ENCODE results near the gene SLC41A1. TPM values are rescaled to one million over a fixed set of nuclear protein-coding genes. Genes with fewer than 3 reads are reported as not detected.

The SLC41A1 gene
- total RNA-seq, 4 donors from 2014 or later, result 15.7 to 20.9 (median 18.6) TPM

- TF ChIP-seq, protein P1, sequence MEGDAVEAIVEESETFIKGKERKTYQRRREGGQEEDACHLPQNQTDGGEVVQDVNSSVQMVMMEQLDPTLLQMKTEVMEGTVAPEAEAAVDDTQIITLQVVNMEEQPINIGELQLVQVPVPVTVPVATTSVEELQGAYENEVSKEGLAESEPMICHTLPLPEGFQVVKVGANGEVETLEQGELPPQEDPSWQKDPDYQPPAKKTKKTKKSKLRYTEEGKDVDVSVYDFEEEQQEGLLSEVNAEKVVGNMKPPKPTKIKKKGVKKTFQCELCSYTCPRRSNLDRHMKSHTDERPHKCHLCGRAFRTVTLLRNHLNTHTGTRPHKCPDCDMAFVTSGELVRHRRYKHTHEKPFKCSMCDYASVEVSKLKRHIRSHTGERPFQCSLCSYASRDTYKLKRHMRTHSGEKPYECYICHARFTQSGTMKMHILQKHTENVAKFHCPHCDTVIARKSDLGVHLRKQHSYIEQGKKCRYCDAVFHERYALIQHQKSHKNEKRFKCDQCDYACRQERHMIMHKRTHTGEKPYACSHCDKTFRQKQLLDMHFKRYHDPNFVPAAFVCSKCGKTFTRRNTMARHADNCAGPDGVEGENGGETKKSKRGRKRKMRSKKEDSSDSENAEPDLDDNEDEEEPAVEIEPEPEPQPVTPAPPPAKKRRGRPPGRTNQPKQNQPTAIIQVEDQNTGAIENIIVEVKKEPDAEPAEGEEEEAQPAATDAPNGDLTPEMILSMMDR (IDR thresholded peaks at IDR 0.05), result no peak
- TF ChIP-seq EP300 (IDR thresholded peaks at IDR 0.05), result no peak
- TF ChIP-seq POLR2A (IDR thresholded peaks at IDR 0.05), result no peak
- 92 to 97% methylated on average over 3 of the region's 3 CpGs for WGBS, 2 donors
- no peaks in the 10 kb centered on the region for H3K36me3 ChIP-seq
Measured at GRCh38 chr1:205817988-205818387, 5.0 kb upstream of the SLC41A1 start.

DNA sequence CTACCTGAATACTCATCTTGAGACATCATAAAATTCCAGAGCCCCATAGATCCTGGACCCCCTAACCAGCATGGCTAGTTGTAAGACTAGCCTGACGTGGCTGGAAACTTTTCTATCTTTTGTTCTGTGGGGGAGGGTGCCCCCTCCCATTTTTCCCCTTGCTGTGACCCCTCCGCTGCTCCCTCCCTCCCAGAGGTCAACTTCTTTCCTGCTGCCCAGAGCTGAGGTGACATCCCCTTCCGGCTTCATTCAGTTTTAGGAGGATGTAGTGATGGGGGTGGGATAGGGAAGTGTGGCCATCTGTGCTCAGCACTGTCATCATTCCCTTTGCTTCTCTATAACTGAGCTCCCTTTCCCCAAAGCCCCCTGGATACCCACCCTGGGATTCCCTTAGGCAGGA, 4.4 kb upstream of the SLC41A1 start:
- Histone ChIP-seq H3K4me3 (no peak overlapping the region), H3K4me1 (peaks cover 0 to 14% (median 5%) of the 10 kb centered on the region in 4 donors), H3K27ac (no peak overlapping the region), H3K27me3 (no peaks in the 10 kb centered on the region), H3K36me3 (no peaks in the 10 kb centered on the region), H3K9me3 (no peaks in the 10 kb centered on the region)
- TF ChIP-seq EP300 (IDR thresholded peaks at IDR 0.05) (no peak), POLR2A (IDR thresholded peaks at IDR 0.05) (no peak)
- TF ChIP-seq, protein P1 (IDR thresholded peaks at IDR 0.05), result no peak
- 56 to 68% methylated on average over 3 of the region's 3 CpGs for WGBS, 2 donors
- DNase-seq (ENCODE audit: low spot score in 2 of 2), result no peak

More at GRCh38 chr1:205817988-205818387, 5.0 kb upstream of the SLC41A1 start:
- no peak overlapping the region for H3K4me3 ChIP-seq
- no peak for DNase-seq (ENCODE audit: low spot score in 2 of 2)
- no peaks in the 10 kb centered on the region for H3K27me3 ChIP-seq
- peaks cover 0 to 14% (median 5%) of the 10 kb centered on the region in 4 donors for H3K4me1 ChIP-seq
- no peak overlapping the region for H3K27ac ChIP-seq
- H3K9me3 ChIP-seq, result no peaks in the 10 kb centered on the region

GRCh38 chr1:205813755-205814058, 709 bp upstream of the SLC41A1 start:
- H3K9me3 ChIP-seq, result no peaks in the 10 kb centered on the region
- H3K27me3 ChIP-seq, result no peaks in the 10 kb centered on the region
- H3K36me3 ChIP-seq, result peaks cover 0 to 19% (median 0%) of the 10 kb centered on the region in 3 donors
- WGBS, 2 donors, result 6 to 12% methylated on average over 7 to 14 of the region's 14 CpGs
- TF ChIP-seq EP300 (IDR thresholded peaks at IDR 0.05) (no peak), POLR2A (IDR thresholded peaks at IDR 0.05) (no peak)
- TF ChIP-seq, protein P1 (IDR thresholded peaks at IDR 0.05), result no peak
- H3K27ac ChIP-seq, result peak overlapping the region; percentile 86 to 98 (median 92)
- no peak for DNase-seq (ENCODE audit: low spot score in 2 of 2)
- peaks cover 0 to 50% (median 22%) of the 10 kb centered on the region in 4 donors for H3K4me1 ChIP-seq
- peak overlapping the region; percentile 85 to 97 (median 94) for H3K4me3 ChIP-seq

GRCh38 chr1:205812271-205812877, 624 bp downstream of the SLC41A1 start:
- WGBS, 2 donors, result 0 to 3% methylated on average over 15 to 16 of the region's 16 CpGs
- Histone ChIP-seq H3K9me3 (no peaks in the 10 kb centered on the region), H3K4me3 (peak overlapping the region; percentile 85 to 97 (median 94)), H3K36me3 (peaks cover 0 to 20% (median 0%) of the 10 kb centered on the region in 3 donors), H3K4me1 (peaks cover 0 to 59% (median 22%) of the 10 kb centered on the region in 4 donors), H3K27ac (peak overlapping the region; percentile 86 to 98 (median 92)), H3K27me3 (no peaks in the 10 kb centered on the region)
- peak in 1 of 2 donors; percentile 20 for DNase-seq (ENCODE audit: low spot score in 2 of 2)
- TF ChIP-seq POLR2A (IDR thresholded peaks at IDR 0.05) (no peak), EP300 (IDR thresholded peaks at IDR 0.05) (no peak)
- TF ChIP-seq, protein P1 (IDR thresholded peaks at IDR 0.05), result no peak

DNA sequence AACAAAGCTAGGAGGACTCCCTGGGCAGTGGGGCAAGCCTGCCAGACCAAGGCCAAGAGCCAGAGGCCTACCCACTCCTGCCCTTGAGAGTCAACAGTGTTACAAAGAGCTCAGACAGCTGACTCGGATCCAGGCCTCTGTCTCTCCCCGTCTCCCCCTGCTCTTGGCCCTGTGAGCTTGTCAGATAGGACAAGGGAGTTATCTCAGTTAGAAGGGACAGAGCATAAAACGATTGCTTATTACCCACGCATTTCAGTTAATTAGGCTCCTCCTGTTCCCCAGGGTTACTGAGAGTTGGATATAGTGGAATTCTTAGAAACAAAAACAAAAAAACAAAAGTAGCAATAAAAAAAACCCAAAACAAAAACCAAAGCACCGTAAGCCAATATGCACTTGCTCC, 1.3 kb downstream of the SLC41A1 start:
- Histone ChIP-seq H3K4me3 (peak overlapping the region in 3 of 4 donors; percentile 85 to 96 (median 93)), H3K9me3 (no peaks in the 10 kb centered on the region), H3K36me3 (peaks cover 0 to 20% (median 0%) of the 10 kb centered on the region in 3 donors), H3K27ac (peak overlapping the region in 3 of 4 donors; percentile 86 to 98 (median 97)), H3K4me1 (peaks cover 0 to 57% (median 22%) of the 10 kb centered on the region in 4 donors), H3K27me3 (no peaks in the 10 kb centered on the region)
- WGBS, 2 donors, result 19 to 21% methylated on average over 5 of the region's 5 CpGs
- no peak for DNase-seq (ENCODE audit: low spot score in 2 of 2)
- peak in 1 of 2 donors; percentile 8 for TF ChIP-seq POLR2A (IDR thresholded peaks at IDR 0.05)
- no peak for TF ChIP-seq EP300 (IDR thresholded peaks at IDR 0.05)

Measured in tibial nerve (tissue), 4 donors.